Ovary (tissue), 3 donors: Measurements from ENCODE around the gene MTHFD2.

Experiments used
- CTCF ChIP-seq, 3 donors: fragments of 450-650 bp in 2 of 3; fragments of 200-600 bp in 1 of 3; IDR thresholded peaks; one replicate each; pipeline versions ENCODE4 v1.5.1 to v1.8.0; 2016 to 2022; ENCODE audit warnings: antibody characterized with exemption in 3 of 3, mild to moderate bottlenecking in 1 of 3
- EP300 ChIP-seq: sonication (generic); formaldehyde crosslinking; IDR thresholded peaks from one replicate; pipeline ENCODE4 v1.6.1; 2017; ENCODE audit warnings: antibody characterized with exemption
- POLR2A ChIP-seq: fragments of 450-650 bp; IDR thresholded peaks from one replicate; pipeline ENCODE4 v1.6.1; 2017; ENCODE audit warnings: antibody characterized with exemption, mild to moderate bottlenecking, moderate library complexity
- donor health status: DM: no; HTN: no; CAD: no.

GRCh38 chr2:74239346-74239745, 40.9 kb downstream of the MTHFD2 start:
- TF ChIP-seq POLR2A (no peak), CTCF (IDR thresholded peaks at IDR 0.05) (no peak), EP300 (no peak)
